GM12878 (cell line): Measurements from ENCODE around the gene MUTYH.

Experiments
- CBX5 ChIP-seq: sonication (generic); IDR thresholded peaks from 2 replicates; pipeline ENCODE4 v1.6.1; 2016; ENCODE audit warnings: low read depth, moderate library complexity, mild to moderate bottlenecking, inconsistent platforms
- CTCF ChIP-seq, 3 experiments: IDR thresholded peaks in 2 of 3; conservative IDR thresholded peaks in 1 of 3; 2 replicates each; pipeline ENCODE4 v1.5.1; 2011; ENCODE audit warnings: low read depth in 3 of 3, low read length in 3 of 3, mild to moderate bottlenecking in 3 of 3, control low read depth in 2 of 3, moderate library complexity in 2 of 3, inconsistent platforms in 1 of 3, mixed read lengths in 1 of 3; ENCODE audit not compliant: control insufficient read depth in 2 of 3, insufficient read depth in 1 of 3; ENCODE audit errors: extremely low read depth in 1 of 3
- DPF2 ChIP-seq: fragments of 450-650 bp; IDR thresholded peaks from 2 replicates; pipeline ENCODE4 v1.6.1; 2017; ENCODE audit warnings: mild to moderate bottlenecking
- FOS ChIP-seq: IDR thresholded peaks from 3 replicates; pipeline ENCODE4 v1.6.1; 2011; ENCODE audit warnings: borderline replicate concordance; ENCODE audit not compliant: insufficient read length; ENCODE audit errors: extremely low read depth
- LARP7 ChIP-seq: fragments of 450-650 bp; IDR thresholded peaks from 2 replicates; pipeline ENCODE4 v1.6.1; 2017; ENCODE audit warnings: mild to moderate bottlenecking
- MEF2B ChIP-seq: fragments of 450-650 bp; IDR thresholded peaks from 2 replicates; pipeline ENCODE4 v1.6.1; 2018; ENCODE audit warnings: mild to moderate bottlenecking, moderate library complexity; ENCODE audit not compliant: partially characterized antibody, poor library complexity, severe bottlenecking
- MYC ChIP-seq: IDR thresholded peaks from 2 replicates; pipeline ENCODE4 v1.6.1; 2011; ENCODE audit warnings: mild to moderate bottlenecking, low read length, moderate library complexity, inconsistent platforms; ENCODE audit not compliant: insufficient read depth, insufficient replicate concordance, insufficient read length, severe bottlenecking
- PAX5 ChIP-seq: IDR thresholded peaks from 2 replicates; pipeline ENCODE4 v1.6.1; 2011; ENCODE audit warnings: low read depth, low read length, borderline replicate concordance
- PML ChIP-seq: IDR thresholded peaks from 2 replicates; pipeline ENCODE4 v1.6.1; 2012; ENCODE audit warnings: low read length, inconsistent platforms
- POLR2A ChIP-seq: IDR thresholded peaks from 2 replicates; pipeline ENCODE4 v1.6.1; 2011; ENCODE audit warnings: low read depth, mild to moderate bottlenecking, low read length
- RCOR1 ChIP-seq: conservative IDR thresholded peaks from 2 replicates; pipeline ENCODE4 v1.6.1; 2012; ENCODE audit warnings: low read depth, low read length, improper control_type of control experiment
- STAT1 ChIP-seq: fragments of 450-650 bp; conservative IDR thresholded peaks from 2 replicates; pipeline ENCODE4 v1.6.1; 2014; ENCODE audit warnings: antibody characterized with exemption, mild to moderate bottlenecking
- TARDBP ChIP-seq: IDR thresholded peaks from 2 replicates; pipeline ENCODE4 v1.6.1; 2016; ENCODE audit warnings: borderline replicate concordance
- TF ChIP-seq, protein P1 (sequence below): IDR thresholded peaks from 2 replicates; pipeline ENCODE4 v1.6.1; 2012; ENCODE audit warnings: low read depth, low read length, improper control_type of control experiment

- TF ChIP-seq LARP7: no peak
- TF ChIP-seq DPF2: no peak
- TF ChIP-seq, protein P1, sequence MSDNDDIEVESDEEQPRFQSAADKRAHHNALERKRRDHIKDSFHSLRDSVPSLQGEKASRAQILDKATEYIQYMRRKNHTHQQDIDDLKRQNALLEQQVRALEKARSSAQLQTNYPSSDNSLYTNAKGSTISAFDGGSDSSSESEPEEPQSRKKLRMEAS: no peak
- TF ChIP-seq POLR2A: peak; percentile 52
- no peak for TF ChIP-seq FOS
- TF ChIP-seq STAT1: no peak
- no peak for TF ChIP-seq CTCF (IDR thresholded peaks at IDR 0.05 in 2 of 3, conservative IDR thresholded peaks at IDR 0.05 in 1 of 3; ENCODE audit: control insufficient read depth in 2 of 3, extremely low read depth in 1 of 3, insufficient read depth in 1 of 3, low read depth in 3 of 3, low read length in 3 of 3)
- TF ChIP-seq RCOR1: no peak
- no peak for TF ChIP-seq CBX5
- TF ChIP-seq PML: no peak
- no peak for TF ChIP-seq MEF2B
- no peak for TF ChIP-seq TARDBP
- no peak for TF ChIP-seq PAX5
- TF ChIP-seq MYC: no peak
Measured at GRCh38 chr1:45344499-45344898, 4.3 kb upstream of the MUTYH start.
